NCI-H345 treated with DMSO at 0.1 percent for 48 hours (cell line): Measurements from ENCODE around the gene ZNF280D.
"Not testable (repeated sequence)": the region's sequence is repeated elsewhere in the genome, so short reads cannot be mapped to it uniquely, and the experiment has no call there.

Source experiments
- DNase-seq: peaks from one replicate; lab custom pipeline; 2025; ENCODE audit not compliant: unreplicated experiment; lab: John Stamatoyannopoulos, UW

The ZNF280D gene

DNA sequence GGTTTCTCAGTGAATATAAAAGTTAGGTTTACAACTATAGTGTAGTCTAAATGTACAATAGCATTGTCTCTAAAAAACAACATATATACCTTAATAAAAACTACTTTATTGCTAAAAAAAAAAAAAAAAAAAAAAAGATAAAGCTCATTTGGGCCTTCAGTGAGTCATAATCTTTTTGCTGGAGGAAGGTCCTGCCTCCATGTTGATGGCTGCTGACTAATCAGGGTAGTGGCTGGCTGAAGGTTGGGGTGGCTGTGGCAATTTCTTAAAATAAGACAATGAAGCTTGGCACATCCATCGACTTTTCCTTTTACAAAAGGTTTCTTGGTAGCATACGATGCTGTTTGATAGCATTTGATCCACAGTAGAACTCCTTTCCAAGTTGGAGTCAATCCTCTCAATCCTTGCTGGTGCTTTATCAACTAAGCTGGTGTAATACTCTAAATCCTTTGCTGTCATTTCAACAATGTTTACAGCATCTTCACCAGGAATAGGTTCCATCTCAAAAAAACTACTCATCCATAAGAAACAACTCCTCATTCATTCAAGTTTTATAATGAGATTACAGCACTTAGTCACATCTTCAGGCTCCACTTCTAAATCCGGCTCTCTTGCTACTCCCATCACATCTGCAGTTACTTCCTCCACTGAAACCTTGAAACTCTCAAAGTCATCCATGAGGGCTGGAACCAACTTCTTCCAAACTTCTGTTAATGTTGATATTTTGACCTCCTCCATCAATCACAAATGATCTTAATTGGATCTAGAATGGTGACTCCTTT, 13.3 kb downstream of the ZNF280D start:
- no peak for DNase-seq

DNA sequence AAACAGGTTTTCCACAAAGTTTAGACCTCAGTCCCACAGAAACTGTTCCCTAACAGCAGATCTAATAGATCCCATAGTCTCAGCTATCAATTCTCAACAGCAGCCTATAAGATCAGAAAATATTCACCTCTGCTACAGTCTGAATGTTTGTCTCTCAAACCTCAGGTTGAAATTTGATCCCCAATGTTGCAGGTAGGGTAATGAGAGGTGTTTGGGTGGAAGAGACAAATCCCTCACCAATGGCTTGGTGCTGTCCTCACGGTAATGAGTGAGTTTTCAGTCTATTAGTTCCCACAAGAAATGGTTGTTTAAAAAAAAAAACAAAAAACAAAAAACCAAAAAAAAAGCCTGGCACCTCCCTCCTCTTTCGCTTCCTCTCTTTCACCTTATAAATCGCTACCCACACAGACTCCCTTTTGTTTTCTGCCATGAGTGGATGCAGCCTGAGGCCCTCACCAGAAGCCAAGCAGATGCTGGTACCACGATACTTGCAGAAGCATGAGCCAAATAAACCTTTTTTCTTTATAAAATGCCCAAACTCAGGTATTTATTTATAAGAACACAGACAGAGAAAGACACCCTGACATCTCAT, 14.2 kb downstream of the ZNF280D start:
- no peak for DNase-seq

DNA sequence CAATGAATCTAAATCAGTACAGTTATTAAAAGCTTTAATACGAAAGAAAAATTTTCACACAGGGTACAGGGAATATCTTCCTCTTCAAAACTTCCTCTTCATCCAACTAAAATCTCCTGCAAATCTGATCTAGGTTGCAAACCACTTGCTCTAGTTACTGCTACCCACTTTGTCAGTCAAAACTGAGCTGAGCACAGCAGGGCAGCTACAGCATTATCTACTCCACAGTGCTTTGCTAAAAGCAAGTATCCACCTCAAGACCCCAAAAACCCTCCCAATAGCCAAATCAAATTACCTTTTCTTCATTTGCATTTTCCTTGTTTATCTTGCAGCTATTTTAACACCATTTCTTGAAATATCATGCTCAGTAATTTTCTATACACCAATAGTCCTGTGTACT, 14.7 kb downstream of the ZNF280D start:
- no peak for DNase-seq

DNA sequence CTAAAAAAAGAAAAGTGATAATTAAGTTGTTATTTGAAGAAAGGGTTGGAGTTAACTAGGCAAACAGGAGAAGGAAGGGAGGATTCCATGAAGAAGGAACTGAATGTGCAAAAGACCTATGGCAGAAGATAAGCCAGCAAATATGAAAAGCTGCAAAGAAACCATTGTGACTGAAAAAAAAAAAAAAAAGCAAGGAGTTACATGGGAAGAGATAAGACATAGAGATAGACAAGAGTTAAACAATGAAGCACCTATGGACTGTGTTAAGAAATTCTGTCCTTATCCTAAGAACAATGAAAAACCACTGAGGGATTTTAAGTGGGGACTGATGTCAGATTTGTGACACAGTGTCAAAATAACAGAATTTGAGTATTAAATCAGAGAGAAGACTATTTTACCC, 17.0 kb downstream of the ZNF280D start:
- no peak for DNase-seq

DNA sequence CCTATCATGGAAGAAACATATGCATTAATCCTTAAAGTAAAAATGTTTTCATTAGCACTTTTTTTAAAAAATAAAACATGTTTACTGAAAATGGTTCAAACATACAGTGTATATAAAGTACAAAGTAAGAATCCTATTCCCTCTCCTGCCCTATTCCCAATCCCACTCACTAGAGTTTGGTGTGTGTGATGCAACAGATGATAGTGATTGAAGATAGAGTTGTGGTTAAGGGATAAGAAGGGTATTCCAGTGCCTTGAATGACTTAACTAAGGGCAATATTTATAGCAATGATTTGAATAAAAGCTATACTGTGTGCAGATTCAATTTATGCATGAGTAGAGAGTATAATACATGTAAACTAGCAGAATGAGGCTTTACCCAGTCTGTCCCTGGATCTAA, 18.1 kb downstream of the ZNF280D start:
- DNase-seq, result no peak

DNA sequence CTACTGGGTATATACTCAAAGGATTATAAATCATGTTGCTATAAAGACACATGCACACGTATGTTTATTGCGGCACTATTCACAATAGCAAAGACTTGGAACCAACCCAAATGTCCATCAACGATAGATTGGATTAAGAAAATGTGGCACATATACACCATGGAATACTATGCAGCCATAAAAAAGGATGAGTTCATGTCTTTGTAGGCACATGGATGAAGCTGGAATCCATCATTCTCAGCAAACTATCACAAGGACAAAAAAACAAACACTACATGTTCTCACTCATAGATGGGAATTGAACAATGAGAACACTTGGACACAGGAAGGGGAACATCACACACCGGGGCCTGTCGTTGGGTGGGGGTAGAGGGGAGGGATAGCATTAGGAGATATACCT, 23.8 kb downstream of the ZNF280D start:
- DNase-seq, result not testable (repeated sequence)

DNA sequence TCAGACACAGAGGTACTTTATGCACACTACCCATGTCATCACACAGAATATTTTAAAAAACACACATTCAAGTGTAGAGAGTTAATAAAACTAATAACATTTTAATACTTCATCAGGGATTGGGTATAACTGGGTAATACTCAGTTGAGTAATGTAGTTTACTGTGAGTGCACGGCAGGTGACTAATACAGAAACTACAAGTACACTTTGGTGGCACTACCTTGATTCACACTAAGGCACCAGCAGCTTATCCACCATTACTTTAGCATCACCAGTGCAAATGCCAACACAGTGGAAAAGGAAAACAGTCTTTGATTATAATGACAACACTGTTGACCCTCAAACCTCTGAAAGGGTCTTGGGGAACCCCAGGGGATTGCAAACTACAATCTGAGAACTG, 33.6 kb downstream of the ZNF280D start:
- DNase-seq, result no peak

DNA sequence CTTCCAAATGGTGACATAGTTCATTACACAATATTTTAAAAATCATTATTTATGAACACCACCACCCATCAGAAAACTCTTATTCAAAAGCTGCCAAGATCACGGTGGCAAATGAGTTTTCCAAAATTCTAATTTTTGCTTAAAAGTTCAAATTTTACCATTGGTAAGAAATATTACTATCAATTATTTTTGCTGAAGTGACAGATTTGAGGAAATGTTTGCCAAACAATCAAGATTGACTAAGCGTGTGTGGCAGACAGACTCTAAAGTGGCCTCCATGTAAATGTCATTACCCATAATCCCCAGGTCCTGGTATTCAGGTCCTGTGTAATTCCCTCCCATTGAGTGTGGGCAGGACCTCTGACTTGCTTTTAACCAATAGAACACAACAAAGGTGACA, 35.0 kb downstream of the ZNF280D start:
- no peak for DNase-seq

DNA sequence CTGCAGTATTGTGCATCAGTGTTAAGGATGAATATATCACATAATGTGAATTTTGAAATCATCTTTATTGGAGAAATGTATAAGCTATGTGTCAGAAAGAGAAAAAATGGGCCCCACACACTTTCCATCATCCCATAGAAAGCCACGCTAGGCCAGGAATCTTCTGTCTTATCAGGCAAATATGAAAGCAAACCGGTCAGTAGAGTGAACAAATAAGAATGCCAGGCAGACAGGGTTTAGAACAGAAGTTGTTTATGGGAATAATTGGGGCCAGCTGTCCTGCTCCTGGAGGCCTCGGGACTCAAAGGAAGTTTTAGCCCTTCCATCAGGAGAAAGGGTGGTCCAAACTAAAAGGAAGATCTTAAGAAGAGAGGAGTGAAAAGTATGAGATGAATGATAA, 39.5 kb downstream of the ZNF280D start:
- no peak for DNase-seq

DNA sequence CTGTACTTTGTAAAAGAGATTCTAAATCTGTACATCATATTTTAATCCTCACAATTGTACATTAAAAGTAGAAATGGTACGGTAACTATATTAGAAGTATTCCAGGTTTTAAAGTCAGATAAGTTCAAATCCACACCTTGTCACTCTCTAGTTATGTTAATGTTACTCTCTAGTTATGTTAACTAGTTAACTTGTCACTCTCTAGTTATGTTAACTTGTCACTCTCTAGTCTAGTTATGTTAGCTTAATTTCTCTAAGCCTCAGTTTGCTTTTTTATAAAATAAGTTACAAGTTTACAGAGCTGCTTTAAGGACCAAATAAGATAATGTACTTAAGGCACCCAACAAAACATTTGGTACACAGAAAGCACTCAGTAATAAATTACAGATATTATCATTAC, 42.6 kb downstream of the ZNF280D start:
- DNase-seq, result no peak

DNA sequence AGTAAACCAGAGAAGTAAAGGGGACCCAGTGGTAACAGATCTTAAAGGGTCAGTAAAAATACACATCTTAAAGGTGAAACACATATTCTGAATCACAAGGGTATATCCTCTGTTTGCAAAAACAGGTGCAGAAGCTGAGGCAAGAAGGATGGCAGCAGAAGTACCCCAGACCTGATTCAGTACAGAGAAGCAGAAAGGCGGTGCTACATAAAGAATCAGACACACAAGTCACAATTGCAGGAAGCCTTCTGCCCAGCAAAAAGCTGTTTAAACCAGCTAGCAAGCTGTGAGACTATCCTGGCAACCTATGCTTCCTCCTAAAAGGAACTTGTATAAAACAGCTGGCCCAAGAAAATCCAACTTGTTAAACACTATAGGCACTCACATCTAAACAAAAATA, 49.4 kb downstream of the ZNF280D start:
- no peak for DNase-seq

DNA sequence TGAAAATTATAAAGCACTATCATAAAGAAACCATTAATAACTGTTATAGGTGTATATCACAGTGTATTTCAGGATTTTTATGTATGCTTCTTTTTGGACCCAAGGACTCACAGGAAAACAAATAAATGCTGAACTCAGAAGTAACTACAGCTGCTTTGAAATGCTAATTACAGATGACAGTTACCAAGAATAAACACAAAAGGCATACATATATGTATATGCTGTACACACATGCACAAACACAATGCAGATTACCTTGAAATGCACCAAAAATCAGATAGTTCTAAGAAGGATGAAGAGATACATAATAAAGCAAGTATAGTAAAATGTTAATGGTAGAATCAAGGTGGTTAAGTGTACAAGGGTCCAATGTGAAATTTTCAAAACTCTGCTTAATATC, 52.2 kb downstream of the ZNF280D start:
- DNase-seq, result no peak

DNA sequence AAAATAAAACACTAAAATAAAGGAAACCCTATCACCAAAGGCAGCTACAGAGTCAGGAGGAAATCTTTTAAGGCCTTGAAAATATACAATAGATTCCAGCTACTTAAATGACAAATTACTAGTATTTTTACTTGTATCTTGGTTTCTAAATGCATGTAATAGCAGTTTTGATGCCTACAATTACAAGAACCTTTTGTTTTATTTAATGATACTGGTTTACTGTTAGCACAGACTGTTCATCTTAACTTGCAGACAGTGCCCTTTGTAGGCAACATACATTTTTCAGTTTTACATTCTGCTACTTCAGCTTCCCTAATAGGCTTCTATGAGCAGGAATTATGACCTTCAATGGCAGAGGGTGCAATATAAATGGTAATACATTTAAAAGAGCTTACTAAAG, 54.1 kb downstream of the ZNF280D start:
- no peak for DNase-seq

DNA sequence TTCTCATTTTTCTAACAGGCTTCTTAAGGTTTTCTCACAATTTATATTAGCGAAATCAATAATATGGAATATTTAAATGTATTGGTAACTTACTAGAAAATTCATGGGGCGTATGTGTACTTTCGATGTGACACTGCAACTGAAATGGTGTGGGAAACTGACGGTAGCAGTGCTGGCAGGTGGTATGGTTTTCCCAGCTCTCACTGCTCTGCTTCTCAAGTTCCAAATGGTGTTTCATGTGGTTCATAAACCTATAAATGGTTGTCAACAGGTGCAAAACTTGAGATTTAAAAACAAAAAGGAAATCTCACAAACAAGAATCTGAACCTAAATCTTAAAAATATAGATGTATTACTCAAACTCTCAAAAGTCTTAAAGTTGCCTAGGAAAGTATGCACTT, 54.7 kb downstream of the ZNF280D start:
- no peak for DNase-seq

DNA sequence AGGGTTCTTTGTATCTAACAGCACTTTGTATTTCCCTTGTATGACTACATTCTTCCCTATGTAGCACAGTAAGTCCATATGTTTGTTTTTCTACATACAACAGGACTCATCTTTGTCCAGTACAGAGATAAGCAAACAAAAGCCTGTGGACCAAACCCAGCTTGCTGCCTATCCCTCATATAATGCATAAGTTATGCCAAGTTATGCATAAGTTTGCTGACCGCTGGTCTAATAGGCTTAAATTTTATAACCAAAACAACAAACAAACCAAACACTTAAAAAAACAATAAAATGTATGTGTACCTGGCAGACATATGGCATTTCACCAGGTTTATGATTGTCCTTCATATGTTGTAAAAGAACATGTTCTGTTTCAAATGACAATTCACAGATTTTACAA, 56.0 kb downstream of the ZNF280D start:
- DNase-seq, result no peak

DNA sequence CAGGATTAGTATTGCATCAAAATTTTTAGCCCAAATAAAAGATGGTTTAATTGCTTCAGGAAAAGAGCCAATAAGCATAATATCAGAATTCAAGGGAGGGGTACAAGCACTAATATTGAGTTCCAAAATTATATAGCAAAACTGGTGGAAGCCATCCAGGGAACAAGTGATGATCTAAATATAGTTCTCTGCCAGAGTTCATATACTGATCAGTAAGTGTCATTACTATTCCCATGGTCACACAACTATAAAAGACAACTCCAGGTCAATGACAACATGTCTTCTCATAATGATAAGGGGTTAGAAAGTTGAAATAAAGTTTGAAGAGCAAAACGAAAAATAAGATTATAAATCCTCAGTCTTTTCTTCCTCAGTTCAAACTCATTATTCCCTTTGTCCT, 57.4 kb downstream of the ZNF280D start:
- no peak for DNase-seq

DNA sequence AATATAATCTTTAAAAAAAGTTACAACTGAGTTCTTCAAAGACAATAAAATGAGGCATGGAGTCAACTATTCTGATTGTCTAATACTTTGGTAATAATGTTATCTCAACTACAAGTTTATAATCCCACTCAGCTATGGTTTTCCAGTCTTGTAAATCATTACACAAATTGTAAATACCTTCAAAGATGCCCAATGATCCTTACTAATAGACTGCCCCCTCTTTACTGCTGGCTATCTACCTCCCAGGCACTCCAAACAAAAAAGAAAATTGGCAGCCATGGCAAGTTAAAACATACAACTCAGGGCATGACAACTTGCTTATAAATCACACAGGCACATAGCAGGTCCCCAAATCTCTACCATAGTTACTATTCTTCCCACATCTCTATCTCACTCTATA, 58.5 kb downstream of the ZNF280D start:
- no peak for DNase-seq

DNA sequence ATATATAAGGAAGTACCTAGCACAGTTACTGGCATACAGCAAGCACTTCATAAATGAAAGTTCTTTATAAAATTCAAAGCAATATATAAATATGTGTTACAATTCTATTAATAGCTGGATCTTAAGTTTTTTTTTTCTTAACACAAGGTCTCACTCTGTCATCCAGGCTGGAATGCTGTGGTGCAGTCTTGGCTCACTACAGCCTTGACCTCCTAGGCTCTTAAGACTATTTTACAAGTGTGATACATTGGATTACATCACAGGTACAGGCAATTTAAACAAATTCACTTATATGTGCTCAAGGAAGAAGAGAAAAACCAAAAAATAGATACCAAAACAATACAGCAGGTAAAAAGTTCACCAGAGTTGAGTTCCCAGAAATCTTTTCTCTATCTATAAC, 60.6 kb downstream of the ZNF280D start:
- no peak for DNase-seq

DNA sequence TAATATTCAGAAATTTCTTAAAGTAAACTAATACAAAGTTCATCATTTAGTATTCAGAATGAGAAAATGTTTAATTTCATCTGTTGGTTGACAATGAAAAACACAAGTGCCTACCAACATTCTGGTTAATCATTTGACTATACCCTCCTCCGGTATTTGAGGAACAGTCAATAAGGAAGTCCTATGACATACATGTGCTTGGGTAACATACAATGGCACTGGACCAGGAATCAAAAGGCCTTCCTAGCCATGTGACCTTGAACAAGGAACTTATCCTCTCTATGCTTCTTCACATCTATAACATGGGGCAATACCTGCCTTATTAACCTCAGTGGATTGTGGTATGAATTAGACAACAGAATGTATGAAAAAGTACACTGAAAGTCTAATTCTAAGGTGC, 65.8 kb downstream of the ZNF280D start:
- no peak for DNase-seq

DNA sequence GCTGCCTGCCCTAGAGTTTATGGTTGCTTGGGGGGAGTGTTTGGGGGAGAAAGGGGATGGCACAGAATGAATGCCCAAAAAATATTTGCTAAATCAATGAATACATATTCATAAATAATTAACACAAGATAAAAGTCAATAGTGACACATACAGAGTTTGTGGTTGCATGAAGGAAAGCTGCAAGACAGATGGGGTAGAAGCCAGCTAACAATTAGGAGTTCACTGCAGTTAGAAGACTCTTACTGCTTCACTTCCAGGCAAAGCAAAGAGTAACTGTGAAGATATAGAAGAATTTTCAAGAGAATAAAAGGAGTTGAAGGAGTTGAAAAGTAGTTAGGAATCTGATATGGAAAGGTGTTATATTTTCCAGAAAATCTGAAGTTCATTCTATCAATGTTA, 72.4 kb downstream of the ZNF280D start:
- DNase-seq, result no peak

DNA sequence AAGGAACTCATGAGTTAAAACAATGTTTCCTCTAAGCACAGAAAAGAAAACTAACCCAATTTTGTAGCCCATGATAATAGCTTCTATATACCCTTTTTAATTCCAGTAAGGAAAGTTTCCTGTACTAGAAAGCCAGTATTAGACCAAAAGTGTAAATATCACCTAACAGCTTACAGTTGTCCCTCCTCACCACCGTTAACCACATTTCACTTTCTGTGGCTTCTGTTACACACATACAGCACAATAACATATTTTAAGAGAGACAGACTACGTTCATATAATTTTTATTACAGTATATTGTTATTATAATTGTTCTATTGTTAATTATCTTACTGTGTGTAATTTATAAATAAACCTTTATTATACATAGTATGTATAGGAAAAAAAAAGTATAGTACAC, 74.1 kb downstream of the ZNF280D start:
- no peak for DNase-seq

DNA sequence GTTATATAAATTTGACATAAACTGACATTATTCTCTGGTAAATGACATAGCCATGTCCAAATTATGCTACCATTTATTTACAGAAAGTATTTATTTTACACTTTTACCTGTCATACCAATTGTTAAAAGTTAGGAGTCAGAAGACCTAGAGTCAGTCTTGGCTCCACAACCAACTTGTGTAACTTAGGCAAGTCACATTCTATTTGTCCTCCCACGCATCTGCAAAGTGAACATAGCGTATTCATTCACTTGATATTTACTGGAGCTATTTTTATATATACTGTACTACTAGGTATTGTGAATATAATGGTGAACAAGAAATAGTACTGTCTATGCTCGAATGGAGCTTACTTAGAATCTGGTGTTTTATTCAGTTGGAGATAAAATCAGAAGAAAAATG, 78.7 kb downstream of the ZNF280D start:
- DNase-seq, result no peak

DNA sequence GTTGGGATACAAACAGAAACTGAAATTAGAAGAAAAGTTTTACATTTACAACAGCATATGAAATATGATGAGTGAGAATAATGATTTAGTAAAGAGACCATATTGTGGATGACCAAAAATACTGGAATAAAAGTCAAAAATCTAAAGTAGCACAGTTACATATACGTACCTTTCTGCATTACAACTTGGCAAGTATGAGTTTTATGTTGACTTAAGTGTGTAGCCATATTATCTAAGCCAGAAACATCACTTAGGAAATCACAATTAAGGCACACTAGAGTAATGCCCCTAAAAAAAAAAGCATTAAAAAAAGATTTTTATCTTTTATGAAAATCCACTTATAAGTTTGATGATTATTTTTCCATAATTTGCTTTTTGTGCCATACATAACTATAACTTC, 79.1 kb downstream of the ZNF280D start:
- no peak for DNase-seq
